Sigmoid colon (tissue), 4 donors: Measurements from ENCODE around the gene MBIP.

Experiments used
- EP300 ChIP-seq, 4 donors: sonication (generic); formaldehyde crosslinking; IDR thresholded peaks; one replicate each; pipeline ENCODE4 v1.6.1; 2017; ENCODE audit warnings: antibody characterized with exemption in 4 of 4
- TF ChIP-seq, protein P1 (sequence below), 4 experiments: fragments of 450-650 bp in 3 of 4; fragments of 200-600 bp in 1 of 4; IDR thresholded peaks; one replicate each; pipeline ENCODE4 v1.5.1; 2016 to 2019; ENCODE audit warnings: antibody characterized with exemption in 4 of 4, mild to moderate bottlenecking in 3 of 4, moderate library complexity in 2 of 4

DNA sequence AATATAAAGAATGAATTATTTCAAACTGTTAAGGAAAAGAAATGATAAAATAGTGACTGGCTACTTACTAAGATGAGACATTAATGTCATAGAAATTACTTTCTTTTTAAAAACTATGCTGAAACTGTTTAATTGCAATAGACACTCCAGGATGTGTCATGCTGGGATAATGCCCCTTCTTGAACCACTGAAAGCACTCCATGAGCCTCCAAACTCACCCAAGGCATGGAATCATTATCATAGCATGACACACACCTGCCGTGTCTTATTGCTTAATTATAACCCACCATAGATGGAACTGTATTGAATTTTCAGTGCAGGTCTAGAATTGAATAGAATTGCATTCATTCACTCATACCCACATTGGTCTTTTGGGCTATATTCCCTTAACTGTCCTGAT is 4.3 kb downstream of the MBIP start:
- TF ChIP-seq EP300 (IDR thresholded peaks at IDR 0.05) = no peak
- TF ChIP-seq, protein P1, sequence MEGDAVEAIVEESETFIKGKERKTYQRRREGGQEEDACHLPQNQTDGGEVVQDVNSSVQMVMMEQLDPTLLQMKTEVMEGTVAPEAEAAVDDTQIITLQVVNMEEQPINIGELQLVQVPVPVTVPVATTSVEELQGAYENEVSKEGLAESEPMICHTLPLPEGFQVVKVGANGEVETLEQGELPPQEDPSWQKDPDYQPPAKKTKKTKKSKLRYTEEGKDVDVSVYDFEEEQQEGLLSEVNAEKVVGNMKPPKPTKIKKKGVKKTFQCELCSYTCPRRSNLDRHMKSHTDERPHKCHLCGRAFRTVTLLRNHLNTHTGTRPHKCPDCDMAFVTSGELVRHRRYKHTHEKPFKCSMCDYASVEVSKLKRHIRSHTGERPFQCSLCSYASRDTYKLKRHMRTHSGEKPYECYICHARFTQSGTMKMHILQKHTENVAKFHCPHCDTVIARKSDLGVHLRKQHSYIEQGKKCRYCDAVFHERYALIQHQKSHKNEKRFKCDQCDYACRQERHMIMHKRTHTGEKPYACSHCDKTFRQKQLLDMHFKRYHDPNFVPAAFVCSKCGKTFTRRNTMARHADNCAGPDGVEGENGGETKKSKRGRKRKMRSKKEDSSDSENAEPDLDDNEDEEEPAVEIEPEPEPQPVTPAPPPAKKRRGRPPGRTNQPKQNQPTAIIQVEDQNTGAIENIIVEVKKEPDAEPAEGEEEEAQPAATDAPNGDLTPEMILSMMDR (IDR thresholded peaks at IDR 0.05) = no peak
